SK-N-SH treated with all-trans-retinoic acid at 6 μM for 48 hours (cell line): ENCODE results near the gene DNTT.

Experiments
- PATZ1 ChIP-seq: fragments of 250-450 bp; sonication (Bioruptor Pico); IDR thresholded peaks from 2 replicates; pipeline ENCODE4 v1.8.0; 2020; ENCODE audit warnings: mild to moderate bottlenecking, moderate library complexity, borderline replicate concordance
- RARB ChIP-seq: fragments of 250-450 bp; sonication (Bioruptor Pico); IDR thresholded peaks from 2 replicates; pipeline ENCODE4 v1.8.0; 2021; ENCODE audit warnings: mild to moderate bottlenecking, moderate library complexity

GRCh38 chr10:96374985-96375830 is 71.0 kb downstream of the DNTT start:
- TF ChIP-seq PATZ1 (CRISPR knock-in tag) (no peak), RARB (CRISPR knock-in tag) (no peak)
